CD8-positive, alpha-beta memory T cell (primary cell): ENCODE data around the gene HS3ST6. TPM values are rescaled to one million over a fixed set of nuclear protein-coding genes. Genes with fewer than 3 reads are reported as not detected.

Experiments used
- CTCF ChIA-PET: fragments of 350-600 bp; sonication (Branson Sonifier 250); formaldehyde crosslinking; loops from one replicate; lab custom pipeline; 2021; ENCODE audit warnings: antibody characterized with exemption; lab: Charles Lee
- POLR2A ChIA-PET: fragments of 350-600 bp; sonication (Branson Sonifier 250); formaldehyde crosslinking; loops from one replicate; lab custom pipeline; 2021; ENCODE audit warnings: antibody characterized with exemption; lab: Charles Lee
- DNase-seq, 5 donors: peaks; one replicate each; pipeline versions ENCODE4 v3.0.0 to v3.0.0-alpha.2; 2020 to 2022; ENCODE audit warnings: mixed read lengths in 1 of 5
- H3K27ac ChIP-seq: one replicate; pipeline ENCODE4 v1.7.0; 2013; ENCODE audit warnings: low read depth, mild to moderate bottlenecking, low read length, moderate library complexity
- H3K27me3 ChIP-seq: 2 replicates; pipeline ENCODE4 v1.7.0; 2013; ENCODE audit warnings: low read length, mild to moderate bottlenecking; ENCODE audit not compliant: insufficient read depth, poor library complexity, severe bottlenecking
- H3K36me3 ChIP-seq: 2 replicates; pipeline ENCODE4 v1.7.0; 2013; ENCODE audit warnings: mild to moderate bottlenecking, low read length, moderate library complexity; ENCODE audit not compliant: insufficient read depth
- H3K4me1 ChIP-seq: 2 replicates; pipeline ENCODE4 v1.7.0; 2013; ENCODE audit warnings: mild to moderate bottlenecking, low read length, moderate library complexity; ENCODE audit not compliant: insufficient read depth
- H3K4me3 ChIP-seq: 2 replicates; pipeline ENCODE4 v1.7.0; 2013; ENCODE audit warnings: mild to moderate bottlenecking, low read length
- H3K9me3 ChIP-seq: 2 replicates; pipeline ENCODE4 v1.7.0; 2013; ENCODE audit warnings: mild to moderate bottlenecking, low read length
- H3K27ac Mint-ChIP-seq, 8 donors: one replicate each; pipeline ENCODE4 v1.8.0; 2020 to 2021; ENCODE audit warnings: mixed read lengths in 8 of 8, mild to moderate bottlenecking in 6 of 8, inconsistent platforms in 3 of 8, moderate library complexity in 3 of 8
- H3K27me3 Mint-ChIP-seq, 2 donors: one replicate each; pipeline ENCODE4 v1.8.0; 2020 to 2021; ENCODE audit warnings: mixed read lengths in 2 of 2, mild to moderate bottlenecking in 1 of 2, moderate library complexity in 1 of 2
- H3K36me3 Mint-ChIP-seq, 3 donors: one replicate each; pipeline ENCODE4 v1.8.0; 2020 to 2021; ENCODE audit warnings: mixed read lengths in 3 of 3, inconsistent platforms in 1 of 3, mild to moderate bottlenecking in 1 of 3
- H3K4me1 Mint-ChIP-seq, 3 donors: one replicate each; pipeline ENCODE4 v1.8.0; 2020 to 2021; ENCODE audit warnings: mixed read lengths in 3 of 3, inconsistent platforms in 1 of 3, mild to moderate bottlenecking in 1 of 3
- H3K4me3 Mint-ChIP-seq, 7 donors: one replicate each; pipeline ENCODE4 v1.8.0; 2020 to 2021; ENCODE audit warnings: mixed read lengths in 7 of 7, mild to moderate bottlenecking in 6 of 7, moderate library complexity in 4 of 7, inconsistent platforms in 2 of 7
- H3K9me3 Mint-ChIP-seq, 5 donors: one replicate each; pipeline ENCODE4 v1.8.0; 2020 to 2022; ENCODE audit warnings: mixed read lengths in 5 of 5, mild to moderate bottlenecking in 3 of 5, moderate library complexity in 2 of 5, inconsistent platforms in 1 of 5
- polyA plus RNA-seq: library from polyadenylated mRNA; unstranded; fragments of 300-500 nt; fragmentation: Illumina TruSeq; gene quantifications from one replicate; pipeline ENCODE4 v1.2.3, GENCODE V29; 2021
- total RNA-seq, 2 experiments: library from RNA; stranded (reverse); gene quantifications; one replicate each; pipeline ENCODE4 v1.2.3, GENCODE V29; 2021

HS3ST6 gene
- total and polyA plus RNA-seq, 3 experiments from 2014 or later, result not detected

GRCh38 chr16:1861730-1862129 is 56.5 kb downstream of the HS3ST6 start:
- DNase-seq, result no peak
- H3K27me3 Mint-ChIP-seq, result peaks cover 19 to 47% of the 10 kb centered on the region in 2 donors
- no peak overlapping the region for H3K27ac Mint-ChIP-seq
- POLR2A ChIA-PET, result no interaction called here
- CTCF ChIA-PET, result no interaction called here
- no peak overlapping the region for H3K4me3 Mint-ChIP-seq
- H3K9me3 Mint-ChIP-seq, result no peaks in the 10 kb centered on the region
- H3K4me1 ChIP-seq, result no peaks in the 10 kb centered on the region
- H3K4me1 Mint-ChIP-seq, result no peaks in the 10 kb centered on the region
- no peak overlapping the region for H3K27ac ChIP-seq
- no peak overlapping the region for H3K4me3 ChIP-seq
- H3K36me3 ChIP-seq, result no peaks in the 10 kb centered on the region
- H3K9me3 ChIP-seq, result no peaks in the 10 kb centered on the region
- no peaks in the 10 kb centered on the region for H3K27me3 ChIP-seq
- no peaks in the 10 kb centered on the region for H3K36me3 Mint-ChIP-seq

Other genes starting within 250 kb of the HS3ST6 start
- 100 to 1,000 TPM; 106 TPM for gene JPT2, start 240.1 kb downstream of the HS3ST6 start, total RNA-seq
- gene JPT2, start 240.1 kb downstream of the HS3ST6 start, polyA plus RNA-seq, result 12.5 TPM
- 10 to 100 TPM; 57.1 to 63.2 TPM for gene MAPK8IP3, start 212.2 kb downstream of the HS3ST6 start, total RNA-seq
- 2.3 TPM for gene MAPK8IP3, start 212.2 kb downstream of the HS3ST6 start, polyA plus RNA-seq
- 10 to 100 TPM; 33.5 to 36.5 TPM for gene NME3, start 146.9 kb downstream of the HS3ST6 start, total RNA-seq
- 71.4 TPM for gene NME3, start 146.9 kb downstream of the HS3ST6 start, polyA plus RNA-seq
- 10 to 100 TPM; 21.0 to 21.6 TPM for gene EME2, start 145.6 kb downstream of the HS3ST6 start, total RNA-seq
- 1.6 TPM for gene EME2, start 145.6 kb downstream of the HS3ST6 start, polyA plus RNA-seq
- gene MRPS34, start 145.3 kb downstream of the HS3ST6 start, total RNA-seq, result 100 to 1,000 TPM; 172 to 176 TPM
- gene MRPS34, start 145.3 kb downstream of the HS3ST6 start, polyA plus RNA-seq, result 155 TPM
- gene SPSB3, start 135.8 kb downstream of the HS3ST6 start, total RNA-seq, result 10 to 100 TPM; 30.6 to 31.5 TPM
- 63.9 TPM for gene SPSB3, start 135.8 kb downstream of the HS3ST6 start, polyA plus RNA-seq
- 10 to 100 TPM; 73.9 to 82.8 TPM for gene NUBP2, start 135.5 kb downstream of the HS3ST6 start, total RNA-seq
- 96.6 TPM for gene NUBP2, start 135.5 kb downstream of the HS3ST6 start, polyA plus RNA-seq
- gene IGFALS, start 124.7 kb downstream of the HS3ST6 start, total RNA-seq, result not detected
- gene IGFALS, start 124.7 kb downstream of the HS3ST6 start, polyA plus RNA-seq, result not detected
- 10 to 100 TPM; 41.2 to 44.5 TPM for gene HAGH, start 91.6 kb downstream of the HS3ST6 start, total RNA-seq
- gene HAGH, start 91.6 kb downstream of the HS3ST6 start, polyA plus RNA-seq, result 54.3 TPM
- 10 to 100 TPM; 19.3 to 20.9 TPM for gene FAHD1, start 91.2 kb downstream of the HS3ST6 start, total RNA-seq
- 26.7 TPM for gene FAHD1, start 91.2 kb downstream of the HS3ST6 start, polyA plus RNA-seq
- gene MEIOB, start 46.3 kb downstream of the HS3ST6 start, total RNA-seq, result not detected
- not detected for gene MEIOB, start 46.3 kb downstream of the HS3ST6 start, polyA plus RNA-seq
- gene MSRB1, start 24.8 kb upstream of the HS3ST6 start, total RNA-seq, result 10 to 100 TPM; 20.4 TPM
- 20.2 TPM for gene MSRB1, start 24.8 kb upstream of the HS3ST6 start, polyA plus RNA-seq
- gene RPL3L, start 36.3 kb upstream of the HS3ST6 start, total RNA-seq, result under 1 TPM; 0.37 to 0.62 TPM
- not detected for gene RPL3L, start 36.3 kb upstream of the HS3ST6 start, polyA plus RNA-seq
- gene NDUFB10, start 41.1 kb upstream of the HS3ST6 start, total RNA-seq, result 100 to 1,000 TPM; 150 to 152 TPM
- gene NDUFB10, start 41.1 kb upstream of the HS3ST6 start, polyA plus RNA-seq, result 236 TPM
- gene RPS2, start 46.4 kb upstream of the HS3ST6 start, total RNA-seq, result 1,000 to 10,000 TPM; 5,023 to 5,213 TPM
- gene RPS2, start 46.4 kb upstream of the HS3ST6 start, polyA plus RNA-seq, result 5,049 TPM
- not detected for gene RNF151, start 48.4 kb upstream of the HS3ST6 start, total RNA-seq
- not detected for gene RNF151, start 48.4 kb upstream of the HS3ST6 start, polyA plus RNA-seq
- 10 to 100 TPM; 74.6 to 78.0 TPM for gene TBL3, start 53.6 kb upstream of the HS3ST6 start, total RNA-seq
- 62.9 TPM for gene TBL3, start 53.6 kb upstream of the HS3ST6 start, polyA plus RNA-seq
- gene NOXO1, start 63.1 kb upstream of the HS3ST6 start, total RNA-seq, result under 1 TPM; 0.47 to 0.48 TPM
- not detected for gene NOXO1, start 63.1 kb upstream of the HS3ST6 start, polyA plus RNA-seq
- gene GFER, start 65.8 kb upstream of the HS3ST6 start, total RNA-seq, result 10 to 100 TPM; 41.7 to 50.1 TPM
- 38.4 TPM for gene GFER, start 65.8 kb upstream of the HS3ST6 start, polyA plus RNA-seq
- gene SYNGR3, start 71.6 kb upstream of the HS3ST6 start, total RNA-seq, result 1 to 10 TPM; 3.4 to 3.6 TPM
- 2.1 TPM for gene SYNGR3, start 71.6 kb upstream of the HS3ST6 start, polyA plus RNA-seq
- 10 to 100 TPM; 91.8 to 96.6 TPM for gene ZNF598, start 91.4 kb upstream of the HS3ST6 start, total RNA-seq
- 11.3 TPM for gene ZNF598, start 91.4 kb upstream of the HS3ST6 start, polyA plus RNA-seq
- gene NPW, start 101.4 kb upstream of the HS3ST6 start, total RNA-seq, result 10 to 100 TPM in 1 of 2 experiments, 1 to 10 TPM in 1; 9.4 to 12.5 TPM
- gene NPW, start 101.4 kb upstream of the HS3ST6 start, polyA plus RNA-seq, result not detected
- gene NHERF2, start 108.5 kb upstream of the HS3ST6 start, total RNA-seq, result 1 to 10 TPM; 3.0 to 4.1 TPM
- gene NHERF2, start 108.5 kb upstream of the HS3ST6 start, polyA plus RNA-seq, result 0.51 TPM
- gene NTHL1, start 129.4 kb upstream of the HS3ST6 start, total RNA-seq, result 10 to 100 TPM; 28.7 to 29.5 TPM
- 16.3 TPM for gene NTHL1, start 129.4 kb upstream of the HS3ST6 start, polyA plus RNA-seq
- 10 to 100 TPM; 79.3 to 86.3 TPM for gene TSC2, start 129.6 kb upstream of the HS3ST6 start, total RNA-seq
- gene TSC2, start 129.6 kb upstream of the HS3ST6 start, polyA plus RNA-seq, result 46.4 TPM
- 10 to 100 TPM; 58.9 to 66.2 TPM for gene PKD1, start 217.5 kb upstream of the HS3ST6 start, total RNA-seq
- 9.9 TPM for gene PKD1, start 217.5 kb upstream of the HS3ST6 start, polyA plus RNA-seq
- gene RAB26, start 230.2 kb upstream of the HS3ST6 start, total RNA-seq, result under 1 TPM; 0.20 to 0.55 TPM
- 0.75 TPM for gene RAB26, start 230.2 kb upstream of the HS3ST6 start, polyA plus RNA-seq
- gene TRAF7, start 237.4 kb upstream of the HS3ST6 start, total RNA-seq, result 100 to 1,000 TPM; 102 to 106 TPM
- gene TRAF7, start 237.4 kb upstream of the HS3ST6 start, polyA plus RNA-seq, result 7.3 TPM